Mesangial cell (primary cell): ENCODE measurements around the gene HES2. TPM values are rescaled to one million over a fixed set of nuclear protein-coding genes. Genes with fewer than 3 reads are reported as not detected.

Experiments used
- total RNA-seq: library from RNA; depleted of rRNA; stranded (reverse); fragments of >200 nt; gene quantifications from 2 replicates; pipeline ENCODE4 v1.2.3, GENCODE V29; 2015

The HES2 gene
- total RNA-seq, result 0.25 and 0.65 TPM in 2 replicates

GRCh38 chr1:6419804-6420453, at the start of gene HES2:
HES2 (minus strand) TSS chr1:6419919; CDS start chr1:6419820, 99 bp downstream.

GRCh38 chr1:6466023-6466422, 46.3 kb upstream of the HES2 start, which contains the start of gene TNFRSF25:
TNFRSF25 (minus strand) TSS chr1:6466173; CDS start chr1:6466107, 66 bp downstream.

DNA sequence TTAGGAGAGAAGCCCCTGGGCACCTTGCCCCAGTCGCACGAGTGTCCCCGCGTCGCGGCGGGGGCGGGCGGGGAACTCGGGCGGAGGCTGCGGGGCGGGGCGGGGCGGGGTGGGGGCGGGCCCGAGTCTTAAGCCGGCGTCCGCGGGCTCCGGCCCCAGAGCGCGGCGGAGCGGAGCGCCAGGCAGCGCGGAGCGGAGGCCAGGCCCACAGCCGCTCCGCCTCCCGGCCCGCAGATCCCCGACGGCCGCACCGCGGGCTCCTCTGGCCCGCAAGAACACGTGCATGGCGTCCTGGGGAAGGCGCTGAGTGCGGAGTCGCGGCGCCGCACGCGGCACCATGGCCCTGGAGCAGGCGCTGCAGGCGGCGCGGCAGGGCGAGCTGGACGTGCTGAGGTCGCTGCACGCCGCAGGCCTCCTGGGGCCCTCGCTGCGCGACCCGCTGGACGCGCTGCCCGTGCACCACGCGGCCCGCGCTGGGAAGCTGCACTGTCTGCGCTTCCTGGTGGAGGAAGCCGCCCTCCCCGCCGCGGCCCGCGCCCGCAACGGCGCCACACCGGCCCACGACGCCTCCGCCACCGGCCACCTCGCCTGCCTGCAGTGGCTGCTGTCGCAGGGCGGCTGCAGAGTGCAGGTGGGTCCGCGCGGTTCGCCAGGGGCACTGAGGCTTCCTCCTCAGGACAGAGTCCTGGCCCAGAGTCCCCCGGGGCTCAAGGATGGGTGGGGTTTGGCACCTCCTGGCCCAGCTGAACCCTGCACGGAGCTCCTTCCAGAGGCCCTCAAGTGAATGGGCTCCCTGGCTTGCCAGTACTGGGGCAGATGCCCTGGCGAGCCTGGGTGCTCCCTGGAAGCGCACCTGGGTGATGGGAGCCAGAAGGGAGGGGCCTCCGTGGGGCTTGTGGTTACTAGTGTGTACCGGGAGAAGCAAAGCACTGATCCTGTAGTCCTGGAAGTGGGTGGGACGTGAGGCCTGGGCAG, 5.2 kb upstream of the HES2 start, which contains the start of gene ESPN:
Gene ESPN, plus strand, starts transcription at position 158 of the 975 bp plus-strand sequence. Its CDS starts 180 bp downstream, at position 338.

GRCh38 chr1:6393400-6394187, 26.1 kb downstream of the HES2 start, which contains the start of gene ACOT7:
ACOT7 (minus strand) TSS chr1:6393767; CDS start chr1:6393399, 368 bp downstream.

Other genes with a start within 250 kb of the HES2 start
- under 0.01 TPM in 1 of 2 replicates, not detected in the other for gene CHD5, start 239.6 kb downstream of the HES2 start, total RNA-seq
- gene RPL22, start 220.3 kb downstream of the HES2 start, total RNA-seq, result 46.0 and 54.3 TPM in 2 replicates
- gene RNF207, start 213.8 kb downstream of the HES2 start, total RNA-seq, result 13.7 and 53.5 TPM in 2 replicates
- 60.3 and 113 TPM in 2 replicates for gene ICMT, start 184.0 kb downstream of the HES2 start, total RNA-seq
- gene HES3, start 175.7 kb downstream of the HES2 start, total RNA-seq, result not detected in 2 replicates
- gene GPR153, start 158.8 kb downstream of the HES2 start, total RNA-seq, result 3.6 and 13.4 TPM in 2 replicates
- 60.0 and 97.4 TPM in 2 replicates for gene ACOT7, start 26.2 kb downstream of the HES2 start, total RNA-seq
- gene ESPN, start 4.9 kb upstream of the HES2 start, total RNA-seq, result 0.25 and 0.33 TPM in 2 replicates
- 4.2 and 8.0 TPM in 2 replicates for gene TNFRSF25, start 46.3 kb upstream of the HES2 start, total RNA-seq
- 14.2 and 16.1 TPM in 2 replicates for gene PLEKHG5, start 71.7 kb upstream of the HES2 start, total RNA-seq
- gene NOL9, start 134.6 kb upstream of the HES2 start, total RNA-seq, result 16.4 and 23.8 TPM in 2 replicates
- not detected in 2 replicates for gene TAS1R1, start 135.4 kb upstream of the HES2 start, total RNA-seq
- 10.3 and 20.4 TPM in 2 replicates for gene ZBTB48, start 160.1 kb upstream of the HES2 start, total RNA-seq
- gene KLHL21, start 182.9 kb upstream of the HES2 start, total RNA-seq, result 23.6 and 53.9 TPM in 2 replicates
- 8.0 and 16.1 TPM in 2 replicates for gene PHF13, start 193.8 kb upstream of the HES2 start, total RNA-seq
- gene THAP3, start 204.9 kb upstream of the HES2 start, total RNA-seq, result 23.3 and 31.4 TPM in 2 replicates